HG02642 (cell line): ENCODE results near the gene FOXK2.

ENCODE experiments used
- ATAC-seq: cut with Tn5 transposase; IDR thresholded peaks from one replicate; pipeline ENCODE4 v1.9.1; 2021; ENCODE audit warnings: mild to moderate bottlenecking; ENCODE audit not compliant: unreplicated experiment, poor library complexity

Gene FOXK2

DNA sequence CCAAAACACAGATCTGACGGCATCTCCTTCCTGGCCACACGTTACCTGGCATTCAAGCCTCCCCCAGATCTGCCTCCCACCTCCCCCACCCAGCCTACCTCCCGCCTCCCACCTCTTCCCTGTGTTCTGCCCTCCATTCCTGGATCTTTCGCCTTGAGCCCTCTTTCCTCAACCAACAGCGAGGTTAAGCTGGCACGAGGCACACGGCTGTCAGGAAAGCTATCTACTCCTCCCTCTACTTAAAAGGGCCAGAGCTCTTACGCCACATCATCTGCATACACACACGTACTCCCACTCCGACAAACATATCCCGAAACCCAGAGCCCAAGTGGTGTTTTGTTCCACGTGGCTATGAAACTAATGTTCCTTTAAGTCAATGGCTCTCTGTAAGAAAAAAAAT is 110.7 kb downstream of the FOXK2 start:
- no peak for ATAC-seq

DNA sequence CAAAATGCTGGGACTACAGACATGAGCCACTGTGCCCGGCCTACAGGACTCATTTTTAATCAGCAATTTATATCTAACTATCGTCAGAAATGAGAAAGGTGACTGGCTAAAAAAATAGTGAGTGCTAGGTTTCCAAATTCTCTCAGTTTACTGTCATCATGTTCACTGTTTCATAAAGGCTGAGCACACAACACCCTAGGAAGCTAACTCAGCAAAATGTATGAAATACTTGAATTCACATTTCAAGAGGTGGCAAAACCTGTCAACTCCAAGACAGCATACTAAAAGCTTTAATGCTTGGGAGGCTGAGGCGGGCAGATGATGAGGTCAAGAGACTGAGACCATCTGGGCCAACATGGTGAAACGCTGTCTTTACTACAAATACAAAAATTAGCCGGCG is 112.0 kb downstream of the FOXK2 start:
- no peak for ATAC-seq

DNA sequence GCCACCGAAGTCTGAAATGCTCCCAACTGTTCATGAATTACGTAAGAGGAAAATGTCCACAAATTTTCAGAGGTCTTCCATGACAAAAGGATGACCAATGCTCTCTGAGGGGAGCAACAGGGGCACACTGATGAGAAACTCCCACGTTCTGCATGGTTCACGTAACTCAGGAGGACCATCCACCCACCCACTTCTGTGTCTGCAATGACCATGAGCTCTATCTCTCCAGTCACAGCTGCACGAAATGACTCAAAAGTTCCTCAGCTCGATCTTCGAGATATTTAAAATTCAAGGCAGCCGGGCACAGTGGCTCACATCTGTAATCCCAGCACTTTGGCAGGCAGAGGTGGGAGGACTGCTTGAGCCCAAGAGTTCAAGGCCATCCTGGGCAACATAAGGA is 112.9 kb downstream of the FOXK2 start:
- ATAC-seq: no peak

DNA sequence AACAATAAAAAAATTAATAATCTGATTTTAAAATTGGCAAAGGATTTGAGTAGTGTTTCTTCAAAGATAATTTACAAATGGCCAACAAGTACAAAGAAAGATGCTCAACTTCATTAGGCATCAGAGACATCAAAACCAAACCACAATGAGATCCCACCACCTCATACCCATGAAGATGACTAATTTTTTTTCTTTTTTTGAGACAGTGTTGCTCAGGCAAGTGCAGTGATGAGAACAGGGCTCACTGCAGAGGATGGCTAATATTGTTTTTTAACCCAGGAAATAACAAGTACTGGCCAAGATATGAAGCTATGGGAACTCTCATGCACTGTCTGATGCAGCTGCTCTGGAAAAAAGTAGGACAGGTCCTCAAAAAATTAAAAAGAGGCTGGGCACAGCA is 113.8 kb downstream of the FOXK2 start:
- ATAC-seq: no peak

DNA sequence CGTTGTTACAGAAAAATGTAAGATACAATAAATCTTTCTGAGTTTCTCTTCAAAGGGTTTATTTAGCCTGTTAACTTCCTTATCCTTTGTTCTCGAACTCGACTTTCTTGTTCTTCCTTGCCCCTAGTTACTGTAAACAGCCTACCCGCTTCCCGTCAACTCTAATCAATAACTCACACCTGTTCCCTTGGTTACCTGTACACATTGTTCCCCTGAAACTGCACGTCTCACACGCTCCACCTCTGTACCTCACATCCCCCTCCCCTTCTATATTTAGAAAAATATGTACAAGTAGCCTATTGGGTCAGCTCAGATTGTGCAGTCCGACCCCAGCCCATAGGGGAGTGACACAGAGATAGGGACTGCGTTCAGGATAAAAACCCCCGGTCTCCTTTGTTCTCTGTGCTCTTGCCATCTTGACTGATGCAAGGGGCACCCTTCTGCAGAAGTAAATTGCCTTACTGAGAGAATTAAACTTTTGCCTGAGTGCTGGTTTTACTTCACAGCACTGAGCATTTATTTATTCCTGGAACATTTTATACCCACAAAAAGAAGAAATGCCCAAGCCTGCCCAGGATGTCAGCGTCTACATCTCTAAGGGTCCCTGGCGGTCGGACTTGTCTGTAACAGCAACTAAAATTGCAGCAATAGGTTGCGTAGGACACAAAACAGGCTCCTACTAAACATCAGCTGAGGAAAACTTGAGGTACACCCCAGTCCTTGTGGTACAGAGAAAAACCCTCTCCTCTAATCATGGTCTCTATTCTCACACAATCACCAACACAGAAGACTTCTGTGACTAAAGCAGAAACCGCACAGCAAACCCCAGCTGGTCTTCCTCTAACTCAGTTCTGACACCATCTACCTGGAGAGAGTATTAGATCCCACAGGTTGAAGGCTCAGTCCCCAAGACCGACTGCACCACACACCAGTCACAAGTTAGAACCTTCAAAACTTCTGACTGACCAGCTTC is 117.4 kb downstream of the FOXK2 start:
- no peak for ATAC-seq

DNA sequence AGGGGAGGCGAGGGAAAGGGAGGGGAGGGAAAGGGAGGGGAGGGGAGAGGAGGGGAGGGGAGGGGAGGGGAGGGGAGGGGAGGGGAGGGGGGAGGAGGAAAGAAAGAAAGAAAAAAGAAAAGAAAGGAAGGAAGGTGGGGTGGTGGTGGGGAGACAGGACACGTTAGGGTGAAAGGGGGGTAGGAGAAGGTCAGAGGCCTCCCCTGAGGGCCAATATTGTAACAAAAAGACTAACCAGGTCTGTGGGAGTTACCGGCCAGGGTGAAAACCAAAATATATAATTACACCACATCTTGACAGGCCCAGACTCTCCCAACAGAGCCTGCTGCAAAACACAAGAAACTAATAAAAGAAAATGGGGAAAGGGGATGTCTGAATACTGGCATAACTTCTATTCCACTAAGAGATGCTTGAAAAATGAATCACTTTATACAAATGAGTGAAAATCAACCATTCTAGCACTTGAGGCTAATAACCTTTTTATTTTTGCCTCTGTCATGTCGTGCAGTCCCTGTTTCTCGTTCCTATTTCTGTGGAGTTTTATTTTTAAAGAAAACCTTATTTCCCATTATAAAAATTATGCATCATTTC is 118.7 kb downstream of the FOXK2 start:
- no peak for ATAC-seq

DNA sequence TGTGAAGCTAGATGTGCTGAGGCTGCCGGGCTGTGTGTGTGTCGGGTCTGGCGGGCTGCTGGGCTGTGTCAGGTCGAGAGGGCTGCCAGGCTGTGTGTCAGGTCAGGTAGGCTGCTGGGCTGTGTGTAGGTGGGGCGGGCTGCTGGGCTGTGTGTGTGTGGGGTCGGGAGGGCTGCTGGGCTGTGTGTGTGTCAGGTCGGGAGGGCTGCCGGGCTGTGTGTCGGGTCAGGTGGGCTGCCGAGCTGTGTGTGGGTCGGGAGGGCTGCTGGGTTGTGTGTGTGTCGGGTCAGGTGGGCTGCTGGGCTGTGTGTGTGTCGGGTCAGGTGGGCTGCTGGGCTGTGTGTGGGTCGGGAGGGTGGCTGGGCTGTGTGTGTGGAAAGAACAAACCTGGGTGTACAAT is 120.1 kb downstream of the FOXK2 start:
- no peak for ATAC-seq

DNA sequence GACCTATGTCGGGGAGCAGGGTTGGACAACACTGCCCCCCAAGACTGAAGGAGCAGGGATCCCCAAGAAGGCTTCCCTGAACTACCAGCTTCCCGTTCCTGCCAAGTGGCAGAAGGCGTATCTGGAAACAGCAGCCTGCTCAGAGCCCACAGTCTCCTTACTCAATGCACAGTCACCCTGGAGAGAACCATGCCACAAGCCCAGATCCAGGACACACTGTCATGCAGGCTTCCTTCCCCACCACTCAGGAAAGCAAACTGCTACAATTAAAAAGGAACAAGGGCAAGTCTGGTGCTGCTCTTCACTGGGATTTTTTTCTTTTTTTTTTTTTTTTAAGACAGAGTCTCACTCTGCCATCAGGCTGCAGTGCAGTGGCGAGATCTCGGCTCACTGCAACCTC is 120.5 kb downstream of the FOXK2 start:
- no peak for ATAC-seq

DNA sequence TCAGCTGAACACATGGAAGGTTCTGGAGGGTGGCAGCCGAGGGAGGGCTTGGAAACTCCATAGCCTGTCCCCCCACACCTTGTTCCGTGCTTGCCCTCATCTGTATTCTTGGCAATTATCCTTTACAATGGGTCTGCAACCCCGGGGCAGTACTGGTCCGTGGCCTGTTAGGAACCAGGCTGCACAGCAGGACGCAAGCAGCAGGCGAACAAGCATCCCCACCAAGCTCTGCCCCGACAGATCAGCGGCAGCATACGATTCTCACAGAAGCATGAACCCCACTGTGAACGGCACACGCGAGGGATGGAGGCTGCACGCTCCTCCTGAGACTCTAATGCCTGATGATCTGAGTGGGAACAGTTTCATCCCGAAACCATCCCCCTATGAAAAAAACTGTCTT is 122.5 kb downstream of the FOXK2 start:
- ATAC-seq: no peak

DNA sequence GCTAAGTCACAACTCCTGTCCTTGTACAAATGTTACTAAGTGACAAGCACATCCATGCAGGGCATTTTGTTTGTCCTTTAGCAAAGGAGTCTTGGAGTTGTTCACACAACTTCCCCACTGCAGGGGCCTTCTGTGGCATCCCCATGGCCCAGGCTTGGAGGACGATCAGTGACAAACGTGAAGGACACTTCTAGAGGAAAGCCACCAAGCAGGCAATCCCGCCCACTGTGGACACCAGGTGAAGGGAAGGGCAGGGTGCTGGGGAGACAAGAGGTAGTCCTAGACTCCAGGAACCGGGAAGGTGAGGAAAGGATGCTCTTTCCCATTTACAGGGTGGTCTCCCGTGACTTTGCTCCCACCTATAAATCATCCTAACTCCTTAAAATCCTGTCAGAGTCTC is 124.6 kb downstream of the FOXK2 start:
- no peak for ATAC-seq

DNA sequence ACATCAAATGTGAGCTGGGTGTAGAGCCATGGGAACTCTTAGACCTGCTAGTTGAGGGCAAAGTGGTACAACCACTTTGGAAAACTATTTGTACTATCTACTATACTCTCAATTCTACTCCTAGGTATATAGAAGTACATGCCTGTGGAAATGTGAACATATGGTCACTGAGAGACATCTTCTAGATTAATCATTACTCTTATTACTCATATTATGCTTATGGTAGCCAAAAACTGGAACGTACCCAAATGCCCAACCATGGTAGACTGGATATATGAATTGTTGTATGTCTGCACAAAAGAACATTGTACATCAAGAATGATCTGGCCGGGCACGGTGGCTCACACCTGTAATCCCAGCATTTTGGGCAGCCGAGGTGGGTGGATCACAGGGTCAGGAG is 126.0 kb downstream of the FOXK2 start:
- no peak for ATAC-seq

DNA sequence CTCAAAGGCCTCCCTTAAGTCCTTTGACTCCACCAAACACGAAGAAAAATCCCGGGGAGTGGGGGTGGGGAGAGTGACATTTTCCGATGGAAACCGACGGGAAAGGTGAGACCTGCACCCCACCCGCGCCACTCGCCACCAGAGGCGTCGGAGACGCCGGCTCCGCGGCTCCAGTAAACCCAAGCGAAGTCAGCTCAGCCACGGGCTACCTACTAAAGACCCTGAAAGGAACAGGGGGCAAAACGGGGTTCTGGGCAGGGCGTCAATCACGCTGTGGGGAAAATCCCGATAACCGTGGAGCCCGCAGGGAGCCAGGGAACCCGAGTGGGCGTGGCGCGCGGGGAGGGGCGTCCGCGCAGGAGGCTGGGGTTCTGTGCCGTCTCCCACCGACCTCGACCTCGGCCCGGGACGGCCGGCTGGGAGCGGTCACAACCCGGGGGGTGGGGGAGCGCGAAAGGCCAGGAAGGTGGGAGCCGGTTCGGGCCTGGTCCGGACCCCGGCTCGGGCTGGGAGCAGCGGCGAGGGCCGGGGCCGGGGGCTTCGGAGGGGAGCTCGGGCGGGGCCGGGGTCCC is 128.1 kb downstream of the FOXK2 start:
- ATAC-seq: peak; percentile 23

DNA sequence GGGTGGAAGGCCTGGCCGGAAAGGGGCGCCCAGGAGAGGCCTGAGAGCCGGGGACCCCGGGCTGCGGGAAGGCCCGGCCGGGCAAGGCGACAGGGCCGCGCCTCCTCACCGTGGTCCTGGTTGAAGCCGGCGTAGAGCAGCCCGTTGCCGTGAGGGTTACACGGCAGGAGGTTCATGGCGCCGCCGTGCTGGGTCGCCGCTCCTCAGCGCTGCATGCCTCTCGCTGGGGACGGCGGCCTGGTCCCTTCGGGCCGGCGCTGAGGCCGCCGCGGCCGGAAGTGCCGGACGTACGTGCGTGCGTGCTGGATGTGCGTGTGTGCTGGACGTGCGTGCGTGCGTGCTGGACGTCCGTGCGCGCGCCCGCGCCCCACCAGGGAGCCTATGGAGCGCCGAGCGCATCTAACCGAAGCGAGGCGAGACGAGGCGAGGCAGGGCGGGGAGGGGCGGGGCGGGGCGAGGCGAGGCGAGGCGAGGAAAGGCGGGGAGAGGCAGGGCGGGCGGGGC is 128.7 kb downstream of the FOXK2 start, which contains the start of gene WDR45B:
Gene WDR45B (minus strand): TSS at position 280 of the 504 bp plus-strand sequence. CDS start 104 bp downstream, at position 176.
- peak; percentile 85 for ATAC-seq

DNA sequence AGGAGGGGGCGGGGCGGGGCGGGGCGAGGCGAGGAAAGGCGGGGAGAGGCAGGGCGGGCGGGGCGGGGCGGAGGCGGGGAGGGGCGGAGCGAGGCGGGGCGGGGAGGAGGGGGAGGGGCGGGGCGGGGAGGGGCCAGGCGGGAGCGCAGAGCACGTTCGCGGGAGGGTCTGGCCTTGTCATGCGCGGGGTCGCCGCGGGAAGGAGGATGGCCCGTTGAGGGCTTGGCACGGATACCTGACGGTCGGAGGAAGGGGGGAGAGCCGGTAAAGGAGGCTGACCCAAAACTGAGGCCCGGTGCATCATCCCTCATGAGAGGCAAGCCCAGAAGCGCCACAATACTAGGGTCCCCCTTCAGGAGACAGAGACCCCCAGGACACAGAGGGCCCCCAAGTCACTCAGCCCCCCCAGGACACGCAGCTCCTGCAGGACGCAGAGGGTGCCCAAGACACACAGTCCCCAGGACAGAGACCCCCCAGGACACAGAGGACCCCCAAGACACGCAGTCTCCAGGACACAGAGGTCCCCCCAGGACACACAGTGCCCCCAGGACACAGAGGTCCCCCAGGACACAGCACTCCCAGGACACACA is 129.3 kb downstream of the FOXK2 start:
- ATAC-seq: no peak

DNA sequence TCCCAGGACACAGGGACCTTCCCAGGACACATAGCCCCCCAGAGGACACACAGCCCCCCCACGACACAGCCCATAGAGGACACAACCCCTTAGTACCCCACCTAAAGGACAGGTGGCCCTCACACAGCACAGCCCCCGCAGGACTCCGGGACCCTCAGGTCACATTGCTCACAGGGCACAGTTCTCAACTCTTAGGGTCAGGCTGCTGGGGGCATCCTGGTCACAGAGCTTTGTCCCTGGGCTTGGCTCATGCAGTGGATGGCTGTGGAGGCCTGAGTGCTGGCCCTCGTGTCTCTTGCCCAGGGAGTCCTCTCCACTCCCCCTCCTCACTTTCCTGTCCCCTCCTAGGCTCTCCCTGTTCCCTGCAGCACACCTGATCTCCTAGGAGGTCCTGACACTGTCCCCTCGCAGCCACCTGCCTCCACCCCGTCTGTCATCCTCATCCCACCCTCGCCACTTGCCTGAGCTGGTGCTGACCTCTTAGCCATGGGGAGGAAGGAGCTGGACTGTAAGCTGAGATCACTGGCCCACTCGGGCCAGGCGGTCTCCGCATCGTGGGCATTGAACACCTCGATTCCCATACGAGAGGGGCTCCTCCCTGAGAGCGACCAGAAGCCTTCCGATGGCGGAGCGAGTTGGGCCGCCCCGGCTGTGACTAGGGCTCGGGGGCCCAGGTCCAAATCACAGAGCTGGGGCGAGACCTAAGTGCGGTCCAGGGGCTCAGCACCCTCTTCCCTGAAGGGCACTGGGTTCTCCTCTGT is 130.1 kb downstream of the FOXK2 start:
- no peak for ATAC-seq

DNA sequence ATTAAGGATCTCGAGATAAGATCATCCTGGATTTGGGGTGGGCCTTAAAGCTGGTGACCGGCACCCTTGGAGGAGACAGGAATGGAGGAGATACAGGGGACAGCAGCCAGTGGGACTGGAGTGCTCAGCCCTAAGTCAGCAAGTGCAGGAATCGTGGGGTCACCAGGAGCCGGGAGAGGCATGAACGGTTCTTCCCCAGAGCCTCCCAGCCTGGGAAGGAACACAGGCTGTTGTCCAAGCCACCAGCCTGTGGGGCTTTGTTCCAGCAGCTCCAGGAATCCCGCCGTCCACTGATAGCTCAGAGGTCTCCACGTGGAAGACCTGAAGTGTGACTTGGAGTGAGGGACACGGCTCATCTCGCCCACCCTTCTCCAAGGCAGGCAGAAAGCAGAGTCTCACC is 131.2 kb downstream of the FOXK2 start:
- no peak for ATAC-seq

DNA sequence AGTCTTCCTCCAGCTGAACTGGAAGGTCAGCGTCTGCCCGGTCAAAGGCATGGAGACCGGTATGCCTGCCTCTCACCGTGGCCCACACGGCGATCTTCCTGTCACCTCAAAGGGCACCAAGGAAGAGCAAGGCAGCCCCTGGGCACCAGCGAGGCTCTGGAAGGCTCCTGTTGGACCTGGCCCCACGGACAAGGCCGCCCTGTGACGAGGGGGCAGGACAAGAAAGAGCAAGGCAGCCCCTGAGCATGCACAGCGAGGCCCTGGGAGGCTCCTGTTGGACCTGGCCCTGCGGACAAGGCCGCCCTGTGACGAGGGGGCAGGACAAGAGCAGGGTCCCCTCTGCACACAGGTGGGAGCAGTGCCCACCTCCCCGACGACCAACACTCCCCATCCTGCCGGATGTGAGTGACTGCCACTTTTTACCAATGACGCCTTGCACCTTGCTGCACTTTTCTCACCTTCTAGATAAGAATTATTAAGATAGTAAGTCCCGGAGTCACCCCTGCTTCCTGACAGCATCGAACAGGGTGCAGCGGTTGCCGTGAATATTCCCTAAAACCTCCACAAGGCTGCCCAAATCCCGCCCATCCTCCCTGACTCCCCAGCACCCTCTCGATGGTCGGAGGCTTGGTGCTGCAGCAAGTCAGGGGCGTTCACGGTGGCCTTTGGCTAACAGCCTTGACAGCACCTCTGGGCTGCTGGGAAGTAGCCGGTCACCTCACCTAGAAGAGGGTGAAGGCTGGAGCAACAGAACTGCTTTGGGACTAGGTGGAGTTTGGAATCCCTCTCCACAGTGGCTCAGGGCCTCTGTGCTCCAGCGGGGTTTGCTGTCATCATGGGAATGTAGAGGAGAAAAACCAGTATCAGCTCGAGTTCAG is 134.4 kb downstream of the FOXK2 start:
- no peak for ATAC-seq
